ENCODE results near the gene LRP11. TPM values are rescaled to one million over a fixed set of nuclear protein-coding genes. Genes with fewer than 3 reads are reported as not detected.

Gene LRP11
- total RNA-seq, 1 experiment from 2014 or later: 14.8 TPM

GRCh38 chr6:149877659-149878058 lies 13.5 kb upstream of the LRP11 start:
- no peak overlapping the region for H4K8ac ChIP-seq (replicated peaks; ENCODE audit: insufficient read length, low read depth, low read length)
- no peaks in the 10 kb centered on the region for H3K79me1 ChIP-seq (ENCODE audit: insufficient read depth, low read depth, low read length, poor library complexity, severe bottlenecking)
- H3K4me2 ChIP-seq (ENCODE audit: insufficient read depth, insufficient read length, low read length): no peak overlapping the region
- Mint-ChIP-seq H3K27ac (peak overlapping the region in 1 of 3 experiments; percentile 45; a peak in 1 of 7 replicates), H3K27me3 (ENCODE audit: low read depth) (peaks cover 31% of the 10 kb centered on the region), H3K36me3 (ENCODE audit: insufficient read depth in 1 of 3, low read depth in 3 of 3) (no peaks in the 10 kb centered on the region; a peak in 1 of 7 replicates), H3K4me3 (no peak overlapping the region), H3K9me3 (0 out of 5 replicates have a peak, but pooled peaks cover 0 to 4% of the 10 kb centered on the region in 2 experiments), H3K4me1 (no peaks in the 10 kb centered on the region)
- H3K18ac ChIP-seq (ENCODE audit: insufficient read length, low read depth, low read length): no peak overlapping the region
- no peak overlapping the region for H3T11ph ChIP-seq (ENCODE audit: low read length)
- H3K23ac ChIP-seq (ENCODE audit: insufficient read length, low read depth, low read length): no peak overlapping the region
- H4K91ac ChIP-seq (ENCODE audit: insufficient read length, low read depth, low read length): no peak overlapping the region
- no peak overlapping the region for H2BK20ac ChIP-seq (ENCODE audit: low read depth, low read length, poor library complexity, severe bottlenecking)
- no CpG with 5 or more reads among the region's 1 CpG for WGBS (ENCODE audit: extremely low coverage, insufficient read length, low lambda C conversion rate)
- H2AK5ac ChIP-seq (ENCODE audit: insufficient read length, low read length): no peak overlapping the region
- no peak overlapping the region for H3K27ac ChIP-seq (ENCODE audit: insufficient read length, low read depth, low read length)
- TF ChIP-seq CTCF (conservative IDR thresholded peaks at IDR 0.05): no peak
- H4K20me1 ChIP-seq (ENCODE audit: control insufficient read depth, insufficient read depth, insufficient read length): no peaks in the 10 kb centered on the region
- no peak overlapping the region for H2BK15ac ChIP-seq (ENCODE audit: low read depth, low read length)
- DNase-seq: no peak
- H2AFZ ChIP-seq (ENCODE audit: low read length): no peak overlapping the region
- no peak overlapping the region for H3K14ac ChIP-seq (ENCODE audit: insufficient read depth, low read length)
- no peaks in the 10 kb centered on the region for H3K23me2 ChIP-seq (ENCODE audit: insufficient read length, low read depth, low read length, poor library complexity, severe bottlenecking)
- H2BK120ac ChIP-seq (ENCODE audit: low read depth, low read length, poor library complexity, severe bottlenecking): no peak overlapping the region
- H2BK5ac ChIP-seq (ENCODE audit: insufficient read length, low read length): no peak overlapping the region
- H3K4me1 ChIP-seq (ENCODE audit: insufficient read depth, low read length): no peaks in the 10 kb centered on the region
- no peak overlapping the region for H2BK12ac ChIP-seq (ENCODE audit: insufficient read length, low read depth, low read length)
- H3K4ac ChIP-seq (ENCODE audit: low read depth, low read length): no peak overlapping the region
- no peaks in the 10 kb centered on the region for H3K9me3 ChIP-seq (ENCODE audit: control insufficient read depth, low read depth, low read length)
- no peak overlapping the region for H4K5ac ChIP-seq (ENCODE audit: insufficient read length, low read depth, low read length)
- H3K79me2 ChIP-seq (ENCODE audit: insufficient read depth, low read length): no peaks in the 10 kb centered on the region
- no peaks in the 10 kb centered on the region for H3K27me3 ChIP-seq (ENCODE audit: insufficient read depth, low read length)
- no peak overlapping the region for H3K56ac ChIP-seq (ENCODE audit: insufficient read length, low read depth, low read length)
- no peak overlapping the region for H3K9ac ChIP-seq (ENCODE audit: extremely low read depth, insufficient read length, low read length)

Measured in H9 (cell line).